Stimulated activated CD4-positive, alpha-beta T cell treated with anti-CD3 and anti-CD28 coated beads, Interleukin-12 subunit alpha, Interleukin-12 subunit beta, amount 100 ng/mL, for 24 hours (primary cell): Measurements from ENCODE around the gene PMFBP1.
"Not testable (repeated sequence)": the region's sequence is repeated elsewhere in the genome, so short reads cannot be mapped to it uniquely, and the experiment has no call there.

ENCODE experiments used
- DNase-seq, 2 experiments: peaks; one replicate each; pipeline ENCODE4 v3.0.0-alpha.2; 2020; ENCODE audit warnings: low read depth in 2 of 2

PMFBP1 gene

GRCh38 chr16:72105978-72106377, 66.0 kb downstream of the PMFBP1 start:
- no peak for DNase-seq

GRCh38 chr16:72104905-72105304, 67.0 kb downstream of the PMFBP1 start:
- DNase-seq: no peak

GRCh38 chr16:72101195-72101594, 70.8 kb downstream of the PMFBP1 start:
- DNase-seq: no peak

DNA sequence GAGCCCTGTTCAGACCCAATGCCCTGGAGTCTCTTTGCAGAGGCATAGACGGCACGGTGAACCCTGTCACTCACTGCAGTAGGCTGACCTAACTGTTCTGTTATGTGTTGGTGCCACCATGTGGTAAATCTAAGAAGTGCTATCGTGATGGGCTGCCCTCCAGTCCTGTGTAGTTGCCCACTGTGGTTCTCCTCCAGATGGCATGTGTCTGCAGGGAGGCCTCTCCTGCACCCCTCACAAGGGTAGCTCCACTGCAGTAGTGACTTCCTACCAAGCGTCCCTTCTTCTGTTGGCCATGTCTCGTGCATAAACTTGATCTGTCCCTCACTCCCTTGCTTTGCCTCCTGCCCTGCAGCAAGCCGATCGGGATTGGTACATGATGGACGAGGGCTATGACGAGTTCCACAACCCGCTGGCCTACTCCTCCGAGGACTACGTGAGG, 72.6 kb downstream of the PMFBP1 start:
- peak in 1 of 2 experiments; percentile 26 for DNase-seq

DNA sequence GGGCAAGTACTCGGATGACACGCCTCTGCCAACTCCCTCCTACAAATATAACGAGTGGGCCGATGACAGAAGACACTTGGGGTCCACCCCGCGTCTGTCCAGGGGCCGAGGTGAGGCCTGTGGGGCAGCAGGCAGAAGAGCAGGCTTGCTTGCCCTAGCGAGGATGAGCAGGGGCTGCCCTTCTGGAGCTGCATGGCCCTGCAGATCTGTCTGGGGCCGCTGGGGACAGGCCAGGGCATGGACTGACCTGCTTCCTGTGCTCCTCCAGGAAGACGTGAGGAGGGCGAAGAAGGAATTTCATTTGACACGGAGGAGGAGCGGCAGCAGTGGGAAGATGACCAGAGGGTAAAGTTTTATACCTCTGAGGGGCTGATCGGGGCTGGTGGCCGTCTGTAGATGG, 73.0 kb downstream of the PMFBP1 start:
- no peak for DNase-seq

GRCh38 chr16:72094266-72094610, 77.7 kb downstream of the PMFBP1 start:
- DNase-seq: peak in 1 of 2 experiments; percentile 7

DNA sequence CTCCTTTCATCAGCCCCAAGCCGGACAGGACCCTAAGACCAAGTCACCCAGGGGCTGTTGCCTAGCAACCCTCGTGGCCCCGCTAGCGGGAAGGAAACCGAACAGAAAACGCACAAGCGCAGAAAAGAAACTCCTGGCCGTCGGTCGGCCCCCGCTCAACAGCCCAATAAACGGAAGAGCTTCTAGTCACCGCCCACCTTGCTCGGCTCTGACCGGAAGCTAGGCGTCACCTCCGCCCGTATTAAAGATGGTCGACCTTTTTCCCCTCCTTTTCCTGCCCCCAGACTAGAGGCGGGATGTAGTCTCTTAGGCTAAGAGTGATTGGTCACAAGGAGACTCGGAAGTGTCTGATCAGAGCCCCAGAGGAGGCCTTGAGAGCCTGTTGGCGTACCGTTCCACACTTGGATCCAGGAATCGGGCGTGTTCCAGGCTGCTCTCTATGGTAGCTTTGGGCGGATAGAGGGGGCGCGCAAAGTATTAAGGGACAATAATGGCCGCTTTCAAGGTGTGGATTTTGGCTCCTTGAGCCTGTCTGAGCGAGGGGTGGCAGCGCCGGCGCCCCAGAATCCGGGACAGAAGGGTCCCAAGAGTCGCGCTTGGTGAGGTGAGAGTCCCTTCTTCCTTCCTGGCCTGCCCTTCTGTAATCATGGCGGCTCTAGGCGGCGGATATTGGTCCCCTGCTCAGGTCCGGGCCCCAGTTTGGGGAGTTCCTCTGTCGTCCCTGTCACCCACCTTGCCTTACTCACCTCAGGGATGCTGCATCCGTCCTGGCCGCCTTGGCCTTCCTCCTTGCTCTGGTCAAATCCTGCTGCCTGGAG, 78.3 kb downstream of the PMFBP1 start, which contains the start of the genes DHX38 and TXNL4B:
TSS of gene DHX38 (plus strand) at position 400 of the 818 bp plus-strand sequence. CDS start 2,311 bp downstream, outside the sequence.
TSS of gene TXNL4B (minus strand) at position 173 of the 818 bp plus-strand sequence. CDS start 2,871 bp downstream, outside the sequence.
- DNase-seq: peak; percentile 82 to 85

DNA sequence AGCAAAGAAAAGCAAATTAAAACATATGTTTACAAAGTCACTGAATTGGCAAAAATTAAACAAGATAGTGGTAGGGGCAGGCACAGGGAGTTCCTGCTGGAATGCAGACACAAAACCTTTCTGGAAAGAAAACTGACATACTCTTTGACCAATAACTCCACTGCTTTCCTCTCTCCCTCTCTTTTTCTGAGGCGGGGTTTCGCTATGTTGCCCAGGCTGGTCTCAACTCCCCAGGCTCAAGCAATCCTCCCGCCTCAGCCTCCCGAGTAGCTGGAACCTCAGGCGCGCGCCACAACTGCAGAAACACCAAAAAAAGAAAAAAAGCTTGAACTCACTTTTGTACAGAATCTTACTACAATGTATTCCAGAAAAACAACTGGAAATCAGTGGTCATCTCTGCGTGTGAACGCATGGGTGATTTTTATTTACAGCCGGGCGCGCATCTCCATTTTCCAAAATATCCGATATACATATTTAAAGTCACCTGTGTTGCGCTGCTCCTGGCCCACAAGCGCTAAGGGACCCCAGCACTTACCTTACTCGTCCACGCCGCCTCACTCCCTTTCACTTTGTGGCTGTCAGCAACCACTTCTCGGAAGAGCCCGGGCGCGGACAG, 79.0 kb downstream of the PMFBP1 start:
- peak in 1 of 2 experiments; percentile 11 for DNase-seq

DNA sequence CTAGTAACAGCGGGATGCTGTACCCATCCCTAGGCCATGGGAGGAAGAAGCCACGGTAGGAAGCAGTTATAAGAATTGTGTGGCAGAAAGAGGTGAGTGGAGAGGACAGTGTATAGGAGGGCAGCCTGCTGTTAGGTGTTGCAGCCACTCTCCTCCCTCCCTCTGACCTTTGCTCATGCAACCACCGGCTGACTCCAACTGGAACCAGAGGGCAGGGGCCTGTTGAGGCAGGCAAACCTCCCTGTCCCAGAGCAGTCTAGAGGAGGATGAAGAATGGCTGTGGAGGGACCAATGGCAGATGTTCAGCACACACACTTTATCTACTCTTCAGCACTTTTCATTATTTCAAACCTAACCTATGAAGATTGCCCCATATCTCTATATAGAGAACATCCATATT, 80.7 kb downstream of the PMFBP1 start:
- no peak for DNase-seq

DNA sequence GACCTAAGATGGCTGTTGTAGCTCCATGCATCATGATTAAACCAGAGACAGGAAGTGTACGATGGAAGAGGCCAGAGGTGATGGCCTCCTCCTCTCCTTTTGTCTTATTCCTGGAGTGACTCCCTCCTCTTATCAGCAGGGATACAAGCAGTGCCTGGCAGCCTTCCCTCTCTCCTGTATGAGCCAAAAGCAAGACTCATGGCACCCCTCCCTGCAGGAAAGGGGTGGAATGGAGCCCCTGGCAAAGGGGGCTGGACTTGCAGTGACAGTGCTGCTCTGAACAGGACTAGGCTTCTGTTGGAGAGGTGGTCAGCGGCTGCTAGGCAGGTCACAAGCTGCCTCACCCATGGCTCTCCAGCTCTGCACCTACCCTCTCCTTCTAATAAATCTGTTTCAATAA, 87.0 kb downstream of the PMFBP1 start:
- DNase-seq: no peak

GRCh38 chr16:72084445-72084844, 87.5 kb downstream of the PMFBP1 start:
- DNase-seq: no peak

DNA sequence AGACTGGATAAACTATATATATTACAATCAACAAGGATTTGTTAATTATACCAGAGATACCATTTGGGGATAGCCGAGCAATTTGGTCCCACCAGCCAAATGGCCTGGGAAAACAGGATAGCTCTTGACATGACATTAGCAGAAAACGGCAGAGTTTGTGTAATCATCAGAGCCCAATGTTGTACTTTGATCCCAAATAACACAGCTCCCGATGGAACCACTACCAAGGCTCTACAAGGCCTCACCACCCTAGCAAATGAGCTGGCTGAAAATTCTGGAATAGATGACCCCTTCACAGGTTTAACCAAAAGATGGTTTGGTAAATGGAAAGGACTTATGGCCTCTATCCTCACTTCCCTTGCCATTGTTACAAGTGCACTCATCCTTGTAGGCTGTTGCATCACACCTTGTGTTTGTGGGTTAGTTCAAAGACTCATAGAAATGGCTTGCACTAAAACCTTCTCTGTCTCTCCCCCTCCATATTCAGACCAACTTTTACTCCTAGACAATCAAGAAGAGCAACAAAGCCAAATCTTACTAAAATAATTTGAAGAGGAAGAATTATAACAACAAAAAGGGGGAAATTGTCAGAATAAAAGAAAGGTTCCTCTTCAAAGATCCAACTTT, 88.1 kb downstream of the PMFBP1 start:
- no peak for DNase-seq

GRCh38 chr16:72076991-72077706, 94.8 kb downstream of the PMFBP1 start:
- DNase-seq: not testable (repeated sequence)

- DNase-seq: not testable (repeated sequence)
Measured at GRCh38 chr16:72075067-72075466, 96.9 kb downstream of the PMFBP1 start.

DNA sequence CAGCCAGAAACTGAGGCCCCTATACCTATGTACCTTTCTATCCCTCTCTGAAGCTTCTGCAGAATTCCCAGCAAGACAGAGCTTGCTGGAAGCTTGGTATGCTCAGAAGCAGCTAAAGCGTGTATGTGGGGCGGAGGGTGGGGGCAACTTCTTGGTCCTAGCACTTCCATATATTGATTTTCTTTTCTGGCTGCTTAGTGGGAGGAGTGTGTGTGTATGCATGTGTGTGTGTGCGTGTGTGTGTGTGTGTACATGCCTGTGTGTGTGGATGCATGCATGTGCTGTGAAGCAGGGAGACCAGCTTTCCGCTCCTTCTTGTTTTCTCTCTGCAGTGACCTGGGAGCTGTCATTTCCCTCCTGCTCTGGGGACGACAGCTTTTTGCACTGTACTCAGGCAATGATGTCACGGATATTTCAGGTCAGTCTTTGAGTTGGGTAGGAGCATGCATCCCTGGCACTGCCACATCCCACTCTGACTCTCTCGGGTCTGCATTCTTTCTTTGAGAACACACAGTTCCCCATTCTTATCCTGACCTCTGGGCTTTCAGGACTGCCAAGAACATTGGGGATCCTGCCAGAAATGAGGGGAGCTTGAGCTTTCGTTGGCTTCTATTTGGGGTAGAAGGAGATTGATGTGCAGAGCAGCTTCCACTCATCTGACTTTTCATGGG, 98.3 kb downstream of the PMFBP1 start:
- DNase-seq: no peak

DNA sequence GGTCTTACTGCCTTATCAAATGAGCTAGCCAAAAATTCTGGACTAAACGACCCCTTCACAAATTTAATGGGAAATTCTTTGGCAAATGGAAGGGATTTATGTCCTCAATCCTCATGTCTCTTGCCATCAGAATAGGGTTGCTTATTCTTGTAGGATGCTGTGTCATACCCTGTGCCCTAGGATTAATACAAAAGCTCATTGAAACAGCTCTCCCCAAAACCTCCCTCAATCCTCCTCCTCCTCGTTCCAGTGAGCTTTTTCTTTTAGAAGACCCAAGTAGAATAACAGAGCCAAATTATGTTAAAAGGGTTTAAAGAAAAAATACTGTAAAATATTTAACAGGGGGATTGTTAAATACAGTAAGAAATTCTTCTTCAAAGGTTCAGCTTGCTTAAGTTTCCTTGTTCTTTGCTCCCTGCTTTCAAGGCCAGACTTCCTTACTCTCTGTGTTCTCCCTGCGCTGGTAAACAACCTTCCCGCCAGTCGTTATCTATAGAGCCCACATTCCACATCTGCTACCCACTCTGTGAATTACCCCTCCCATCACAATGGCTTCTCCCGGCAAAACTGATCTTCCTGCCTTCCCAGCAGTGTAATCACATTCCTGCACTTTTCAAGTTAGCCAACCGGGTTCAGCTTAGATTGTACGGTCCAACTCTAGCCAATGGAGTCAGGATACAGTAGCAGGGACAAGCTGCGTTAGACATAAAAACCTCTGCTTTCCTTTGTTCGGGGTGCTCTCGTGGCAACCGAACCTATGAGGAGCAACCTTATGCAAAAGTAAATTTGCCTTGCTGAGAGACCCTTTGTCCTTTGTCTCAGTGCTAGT, 99.2 kb downstream of the PMFBP1 start:
- DNase-seq: no peak
